Measurements from ENCODE around the gene RUNX1.

DNA sequence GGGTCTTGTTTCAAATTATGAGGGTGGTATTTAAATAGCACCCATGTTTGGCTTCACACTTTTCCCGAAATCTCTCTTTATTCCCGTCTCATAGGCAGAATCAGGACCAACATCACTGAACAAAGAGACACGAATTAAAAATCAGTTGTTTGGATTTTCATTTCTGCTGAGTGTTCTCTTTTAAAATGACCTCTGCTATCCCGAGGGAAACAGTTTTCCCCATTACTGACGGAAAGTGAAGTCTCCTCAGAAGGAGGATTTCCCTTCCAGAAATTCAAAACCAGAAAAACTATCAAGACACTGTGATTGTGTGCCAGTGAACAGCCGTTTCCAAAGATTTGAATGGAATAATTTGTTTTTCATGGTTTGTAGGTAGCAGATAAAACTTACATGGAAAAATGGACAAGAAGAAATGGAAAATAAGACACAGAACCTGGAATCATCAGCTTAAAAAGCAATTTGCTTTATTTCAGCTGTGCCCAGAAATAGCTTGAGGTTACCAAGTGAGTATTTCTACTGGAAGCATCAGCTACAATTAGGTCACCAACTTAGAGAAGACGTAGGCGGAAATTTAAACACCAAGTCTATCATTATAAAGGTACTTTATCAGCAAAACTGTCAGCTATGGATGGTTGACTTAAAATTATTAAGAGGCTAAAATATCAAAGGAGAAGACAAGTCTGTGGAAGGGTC, 68.5 kb downstream of the RUNX1 start:
- no peak for TF ChIP-seq EZH2 (IDR thresholded peaks at IDR 0.05; ENCODE audit: low read length, unreplicated experiment)
- TF ChIP-seq, protein P1, sequence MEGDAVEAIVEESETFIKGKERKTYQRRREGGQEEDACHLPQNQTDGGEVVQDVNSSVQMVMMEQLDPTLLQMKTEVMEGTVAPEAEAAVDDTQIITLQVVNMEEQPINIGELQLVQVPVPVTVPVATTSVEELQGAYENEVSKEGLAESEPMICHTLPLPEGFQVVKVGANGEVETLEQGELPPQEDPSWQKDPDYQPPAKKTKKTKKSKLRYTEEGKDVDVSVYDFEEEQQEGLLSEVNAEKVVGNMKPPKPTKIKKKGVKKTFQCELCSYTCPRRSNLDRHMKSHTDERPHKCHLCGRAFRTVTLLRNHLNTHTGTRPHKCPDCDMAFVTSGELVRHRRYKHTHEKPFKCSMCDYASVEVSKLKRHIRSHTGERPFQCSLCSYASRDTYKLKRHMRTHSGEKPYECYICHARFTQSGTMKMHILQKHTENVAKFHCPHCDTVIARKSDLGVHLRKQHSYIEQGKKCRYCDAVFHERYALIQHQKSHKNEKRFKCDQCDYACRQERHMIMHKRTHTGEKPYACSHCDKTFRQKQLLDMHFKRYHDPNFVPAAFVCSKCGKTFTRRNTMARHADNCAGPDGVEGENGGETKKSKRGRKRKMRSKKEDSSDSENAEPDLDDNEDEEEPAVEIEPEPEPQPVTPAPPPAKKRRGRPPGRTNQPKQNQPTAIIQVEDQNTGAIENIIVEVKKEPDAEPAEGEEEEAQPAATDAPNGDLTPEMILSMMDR (conservative IDR thresholded peaks at IDR 0.05; ENCODE audit: low read depth, low read length): no peak
